GM12874 (cell line): Measurements from ENCODE around the gene WDR70.

Source experiments
- CTCF ChIP-seq: IDR thresholded peaks from 2 replicates; pipeline ENCODE4 v1.5.1; 2011; ENCODE audit warnings: low read depth, mild to moderate bottlenecking, control low read depth, low read length, moderate library complexity; ENCODE audit not compliant: insufficient read depth

The WDR70 gene

GRCh38 chr5:37799865-37800421 is 420.8 kb downstream of the WDR70 start:
- TF ChIP-seq CTCF, result no peak

GRCh38 chr5:37801521-37801920 is 422.4 kb downstream of the WDR70 start:
- TF ChIP-seq CTCF, result no peak
